SHP77 (cell line): Measurements from ENCODE around the gene BAZ2B.
A peak's percentile ranks its signal among the peaks of the same experiment; 100 is the strongest.

ENCODE experiments used
- DNase-seq, 2 experiments: peaks; one replicate each; lab custom pipeline; 2025; lab: John Stamatoyannopoulos, UW

BAZ2B gene

DNA sequence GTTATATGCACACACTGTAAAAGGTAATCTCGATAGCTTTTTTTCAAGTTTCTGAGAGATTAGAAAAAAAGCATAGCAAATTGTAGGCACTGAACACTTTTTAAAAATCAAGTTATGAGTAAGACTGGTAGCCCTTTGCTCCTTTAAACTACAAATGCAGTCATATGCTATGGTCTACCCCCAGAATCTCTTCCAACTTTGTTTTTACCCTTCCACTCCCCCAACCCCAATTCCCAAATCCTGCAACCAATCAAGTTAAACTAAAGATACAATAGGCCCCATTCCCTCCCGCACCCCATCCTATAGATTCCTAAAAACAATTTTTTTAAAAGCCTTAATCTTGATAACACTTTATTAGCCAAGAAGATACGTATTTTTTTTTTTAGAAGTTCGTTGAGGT is 752 bp upstream of the BAZ2B start:
- no peak for DNase-seq

- peak; percentile 74 to 76 for DNase-seq
Observed at GRCh38 chr2:159615367-159616285, 722 bp downstream of the BAZ2B start.

- no peak for DNase-seq
Observed at GRCh38 chr2:159614534-159615366, 1.6 kb downstream of the BAZ2B start.

GRCh38 chr2:159613651-159614285 is 2.6 kb downstream of the BAZ2B start:
- DNase-seq, result no peak

GRCh38 chr2:159613091-159613490 is 3.3 kb downstream of the BAZ2B start:
- no peak for DNase-seq

- no peak for DNase-seq
Observed at GRCh38 chr2:159612255-159612901, 4.0 kb downstream of the BAZ2B start.

DNA sequence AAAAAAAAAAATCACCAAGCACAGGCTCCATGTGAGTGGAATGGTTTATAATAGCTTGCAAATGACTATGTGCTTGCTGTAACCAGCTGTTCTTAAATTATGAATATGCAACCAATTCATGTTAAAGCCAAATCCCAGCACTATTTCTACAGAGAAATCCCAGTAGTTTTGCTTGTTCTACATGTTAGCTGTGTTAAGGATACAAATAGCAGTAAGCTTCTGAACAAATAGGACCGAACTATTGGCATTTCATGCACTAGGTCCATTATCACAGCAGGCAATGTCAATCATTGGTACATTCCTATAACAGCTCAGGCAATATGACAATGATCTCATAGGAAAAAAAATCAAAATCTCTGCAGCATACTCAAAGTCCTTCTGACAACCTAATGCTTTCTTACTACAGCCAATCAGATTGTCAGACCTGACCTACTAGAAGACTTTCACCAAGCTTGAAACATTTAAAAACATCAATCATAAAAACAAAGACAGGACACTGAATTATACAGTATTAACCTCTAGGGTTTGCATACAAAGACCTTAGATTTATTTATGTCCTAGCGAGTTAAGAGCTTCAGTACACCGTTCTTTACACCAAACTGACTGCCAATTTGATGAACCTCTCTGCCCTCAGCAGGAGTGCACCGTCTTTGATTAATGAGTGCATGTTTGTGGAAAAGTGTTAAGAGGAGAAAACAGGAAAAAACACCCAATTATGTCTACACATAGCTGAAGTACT is 6.4 kb downstream of the BAZ2B start:
- no peak for DNase-seq

DNA sequence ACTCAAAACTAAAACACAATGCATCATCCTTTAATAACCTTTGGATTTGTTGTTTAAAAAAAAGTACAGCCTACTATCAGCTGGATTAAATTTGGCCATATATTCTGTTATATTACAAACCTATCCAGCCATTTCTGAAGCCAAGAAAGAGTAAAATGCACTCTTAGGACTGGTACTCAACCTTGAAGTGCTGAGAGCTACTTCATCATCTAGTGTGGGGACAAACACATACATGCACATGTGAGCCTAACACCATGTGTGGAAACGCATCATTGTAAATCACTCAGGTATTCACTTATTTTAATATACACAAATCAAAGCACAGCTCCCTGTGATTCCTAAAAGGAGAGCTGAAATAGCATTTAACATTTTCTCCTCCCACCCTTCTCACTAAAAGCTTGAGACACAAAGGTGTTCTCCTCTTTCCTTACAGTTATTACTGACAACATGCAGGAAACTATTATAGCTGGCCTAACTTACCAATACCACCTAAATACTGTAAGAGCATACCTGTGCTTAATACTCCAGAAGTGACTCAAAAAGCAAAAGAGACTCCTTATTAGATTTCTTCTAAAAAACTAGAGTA is 7.5 kb downstream of the BAZ2B start:
- DNase-seq, result no peak

DNA sequence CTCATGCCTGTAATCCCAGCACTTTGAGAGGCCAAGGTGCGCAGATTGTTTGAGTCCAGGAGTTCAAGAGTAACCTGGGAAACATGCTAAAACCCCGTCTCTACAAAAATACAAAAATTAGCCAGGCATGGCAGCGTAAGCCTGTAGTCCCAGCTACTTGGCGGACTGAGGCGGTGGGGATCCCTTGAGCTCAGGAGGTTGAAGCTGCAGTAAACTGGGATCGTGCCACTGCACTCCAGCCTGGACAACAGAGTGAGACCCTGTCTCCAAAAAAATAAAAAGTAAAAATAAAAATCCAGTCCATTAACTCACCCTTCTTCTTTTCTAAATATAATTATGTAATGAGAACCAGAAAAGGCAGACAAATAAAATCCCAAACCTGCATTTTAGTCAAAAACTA is 8.2 kb downstream of the BAZ2B start:
- no peak for DNase-seq

GRCh38 chr2:159606287-159606686 is 10.1 kb downstream of the BAZ2B start:
- DNase-seq, result no peak

DNA sequence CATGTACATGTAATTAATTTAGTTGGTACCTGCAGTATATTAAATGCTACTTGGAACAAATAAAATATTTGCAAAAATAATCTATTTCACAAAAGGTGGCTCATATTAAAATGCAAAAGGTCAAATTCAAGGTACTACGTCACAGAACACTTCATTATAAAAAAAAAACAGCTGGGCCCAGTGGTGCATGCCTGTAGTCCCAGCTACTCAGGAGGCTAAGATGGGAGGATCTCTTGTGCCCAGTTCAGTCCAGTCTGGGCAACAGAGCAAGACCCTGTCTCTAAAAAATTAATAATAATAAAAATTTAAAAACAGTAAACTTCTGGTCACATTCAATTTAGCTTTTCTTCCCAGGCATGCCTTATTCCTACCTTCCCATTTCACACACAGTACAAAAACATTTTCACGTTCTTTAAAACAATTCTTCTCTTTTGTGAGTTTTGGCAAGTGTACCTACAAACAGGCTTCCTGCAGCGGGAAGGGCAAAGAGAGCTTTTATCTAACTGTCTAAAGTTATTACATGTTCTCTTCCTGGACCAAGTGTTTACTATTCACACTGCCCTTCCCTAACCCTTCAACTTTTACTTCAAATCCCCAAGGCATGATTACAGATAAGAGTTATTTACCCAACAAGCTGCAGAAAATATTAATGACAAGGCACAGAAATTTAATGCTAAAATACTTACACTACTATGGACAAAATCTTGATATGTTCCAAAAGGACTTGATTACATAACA is 10.7 kb downstream of the BAZ2B start:
- DNase-seq, result no peak

DNA sequence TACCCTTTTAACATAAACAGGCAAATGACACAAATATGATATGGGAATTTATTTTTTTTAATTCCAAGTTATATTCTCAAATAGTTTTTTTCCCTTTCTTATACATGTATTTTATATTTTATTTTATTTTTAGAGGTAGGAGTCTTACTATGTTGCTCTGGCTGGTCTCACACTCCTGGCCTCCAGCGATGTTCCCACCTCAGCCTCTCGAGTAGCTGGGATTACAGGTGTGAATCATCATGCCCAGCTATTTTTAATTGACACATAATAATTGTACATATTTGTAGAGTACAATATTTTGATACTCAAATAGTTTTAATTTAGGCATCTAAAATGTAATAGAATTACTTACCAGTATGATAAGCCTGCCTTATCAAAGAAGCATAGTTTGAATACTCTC is 12.2 kb downstream of the BAZ2B start:
- DNase-seq, result no peak

DNA sequence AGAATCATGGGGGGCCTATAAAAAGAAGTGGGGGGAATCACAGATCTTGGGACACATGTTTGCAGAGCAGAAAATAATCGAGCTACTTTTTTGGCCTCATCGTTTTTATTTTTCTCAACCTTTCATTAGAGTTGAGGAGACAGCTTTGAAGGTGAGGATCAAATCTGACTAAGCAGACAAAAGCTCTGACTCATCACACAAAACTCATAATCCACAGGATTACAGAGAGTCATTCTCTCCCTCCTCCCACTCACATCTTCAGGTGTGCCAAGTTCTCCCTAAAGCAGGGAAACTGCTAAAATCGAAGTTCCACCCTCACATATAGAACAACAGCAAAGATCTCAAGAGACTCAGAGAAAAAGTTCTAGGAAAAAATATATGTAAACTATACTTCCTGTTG is 15.6 kb downstream of the BAZ2B start:
- DNase-seq, result no peak

- DNase-seq, result no peak
Observed at GRCh38 chr2:159595410-159596046, 20.8 kb downstream of the BAZ2B start.

DNA sequence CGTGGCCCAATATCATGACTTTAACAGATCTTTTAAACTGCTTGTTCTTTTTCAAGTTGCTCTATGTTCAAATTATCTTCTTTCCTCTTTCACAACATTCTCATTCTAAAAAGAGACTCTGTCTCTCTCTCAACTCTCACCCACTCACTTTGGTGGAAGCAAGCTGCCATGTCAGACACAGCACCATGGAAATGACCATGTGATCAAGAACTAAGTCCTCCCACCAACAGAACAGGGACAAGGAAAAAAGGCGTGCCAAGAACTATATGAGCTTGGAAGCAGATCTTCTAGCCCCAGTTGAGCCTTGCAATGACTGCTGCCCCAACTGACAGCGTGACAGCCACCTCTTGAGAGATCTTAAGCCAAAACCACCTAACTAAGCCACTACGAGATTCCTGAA is 23.9 kb downstream of the BAZ2B start:
- DNase-seq, result no peak

DNA sequence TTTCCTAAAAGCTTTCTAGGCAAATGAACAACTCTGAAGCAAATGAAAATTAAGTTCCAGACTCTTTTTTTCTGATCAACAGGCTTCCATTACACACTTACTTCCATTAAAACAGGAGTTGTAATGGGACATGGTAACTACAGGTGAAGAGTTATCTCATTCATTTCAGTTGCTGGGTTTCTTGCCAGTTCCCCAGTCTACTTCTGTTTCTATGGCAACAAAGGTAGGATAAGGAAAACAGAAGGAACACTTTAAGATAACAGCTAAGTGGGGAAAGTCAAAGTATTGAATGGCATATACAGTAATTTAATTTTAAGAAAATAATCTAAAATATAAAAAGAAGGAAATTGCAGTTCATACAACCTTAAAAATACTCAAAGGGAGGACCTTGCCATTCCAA is 25.1 kb downstream of the BAZ2B start:
- no peak for DNase-seq

DNA sequence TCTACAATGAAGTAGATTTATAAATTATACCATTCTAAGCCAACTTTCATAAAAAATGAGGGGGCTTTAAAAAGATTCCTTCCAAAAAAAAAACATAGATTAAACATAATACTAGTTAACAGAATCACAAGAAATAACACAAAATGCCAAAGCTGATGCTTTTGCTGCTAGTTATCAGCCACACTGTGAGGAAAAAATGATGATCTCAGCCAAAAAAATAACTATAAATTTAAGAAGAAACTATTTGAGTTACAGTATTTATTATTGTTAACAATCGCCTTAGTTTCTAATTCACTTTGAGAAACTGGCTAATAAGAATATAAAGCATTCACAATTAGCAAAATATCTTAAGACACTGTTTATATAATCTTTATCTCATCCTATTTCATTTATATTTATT is 27.1 kb downstream of the BAZ2B start:
- DNase-seq, result no peak

DNA sequence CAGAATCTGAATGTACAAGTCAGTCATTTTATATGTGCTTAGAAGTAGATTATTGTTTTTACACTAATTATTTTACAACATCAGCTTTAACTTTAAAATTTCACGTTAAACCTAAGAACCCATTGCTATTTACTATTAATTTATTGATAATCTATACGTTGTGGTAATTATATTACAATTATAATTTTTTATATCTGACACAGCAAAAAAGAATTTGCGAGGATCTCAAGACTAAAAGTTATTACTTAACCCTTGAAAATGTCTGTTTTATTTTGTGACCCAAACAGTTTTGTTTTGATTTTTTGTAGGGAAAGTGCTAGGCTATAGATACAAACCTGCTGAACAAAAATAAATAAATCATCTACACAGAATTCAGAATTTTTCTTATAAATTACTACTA is 30.3 kb downstream of the BAZ2B start:
- no peak for DNase-seq

DNA sequence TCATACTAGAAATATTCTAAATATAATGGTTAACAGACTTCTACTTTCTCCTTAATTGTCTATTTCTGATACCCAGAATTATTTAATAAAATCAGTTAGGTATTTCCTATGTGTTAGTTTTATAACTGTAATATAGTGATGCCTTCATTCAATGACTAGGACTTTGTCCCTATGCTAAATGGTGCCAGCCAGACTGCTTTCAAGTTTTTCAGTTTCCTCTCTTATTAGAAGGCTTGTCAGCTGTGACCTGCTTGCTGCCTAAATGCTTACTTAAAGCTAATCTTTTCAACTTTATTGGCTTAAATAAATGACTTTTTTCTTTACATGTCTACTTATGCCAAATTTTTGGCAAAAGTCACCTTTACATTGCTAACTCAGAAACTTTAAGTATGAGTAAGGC is 30.7 kb downstream of the BAZ2B start:
- DNase-seq, result no peak

- DNase-seq, result no peak
Observed at GRCh38 chr2:159584796-159585195, 31.6 kb downstream of the BAZ2B start.
